ENCODE measurements around the gene MEAK7.

The MEAK7 gene

DNA sequence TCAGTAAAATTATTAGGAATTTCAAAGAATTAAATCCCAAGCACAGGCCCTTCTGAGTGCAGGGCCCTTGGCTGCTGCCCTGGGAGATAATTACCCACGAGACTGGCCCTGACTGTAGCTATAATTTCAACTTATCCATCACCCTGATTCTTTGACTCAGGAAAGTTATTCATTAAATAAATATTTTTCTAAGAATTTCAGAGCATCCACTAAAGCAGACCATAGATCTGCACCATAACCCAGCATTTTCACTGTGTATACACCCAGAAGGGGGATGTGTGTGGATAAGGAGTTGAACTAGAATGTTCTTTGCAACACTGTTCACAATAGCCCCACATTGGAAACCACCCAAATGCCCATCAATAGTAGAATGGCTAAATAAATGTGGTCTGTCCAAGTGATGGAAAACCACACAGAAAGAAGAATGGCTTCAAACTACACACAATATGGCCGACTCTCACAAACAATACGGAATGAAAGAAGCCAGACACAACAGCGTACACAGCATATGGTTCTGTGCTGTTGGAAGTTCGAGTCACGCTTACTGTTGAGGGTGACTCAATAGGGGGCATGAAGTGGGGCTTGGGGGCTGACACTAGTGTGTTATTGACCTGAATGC is 33.9 kb upstream of the MEAK7 start:
- TF ChIP-seq TAF1 (IDR thresholded peaks at IDR 0.05; ENCODE audit: borderline replicate concordance, insufficient read depth, low read length) (no peak), FOXP2 (optimal IDR thresholded peaks at IDR 0.05; ENCODE audit: borderline replicate concordance, extremely low read depth, extremely low read length, insufficient read depth) (no peak), SIN3A (IDR thresholded peaks at IDR 0.05; ENCODE audit: borderline replicate concordance, insufficient read depth, low read length) (no peak), POLR2AphosphoS5 (IDR thresholded peaks at IDR 0.05; ENCODE audit: low read depth, low read length) (no peak)
- TF ChIP-seq, protein P1, sequence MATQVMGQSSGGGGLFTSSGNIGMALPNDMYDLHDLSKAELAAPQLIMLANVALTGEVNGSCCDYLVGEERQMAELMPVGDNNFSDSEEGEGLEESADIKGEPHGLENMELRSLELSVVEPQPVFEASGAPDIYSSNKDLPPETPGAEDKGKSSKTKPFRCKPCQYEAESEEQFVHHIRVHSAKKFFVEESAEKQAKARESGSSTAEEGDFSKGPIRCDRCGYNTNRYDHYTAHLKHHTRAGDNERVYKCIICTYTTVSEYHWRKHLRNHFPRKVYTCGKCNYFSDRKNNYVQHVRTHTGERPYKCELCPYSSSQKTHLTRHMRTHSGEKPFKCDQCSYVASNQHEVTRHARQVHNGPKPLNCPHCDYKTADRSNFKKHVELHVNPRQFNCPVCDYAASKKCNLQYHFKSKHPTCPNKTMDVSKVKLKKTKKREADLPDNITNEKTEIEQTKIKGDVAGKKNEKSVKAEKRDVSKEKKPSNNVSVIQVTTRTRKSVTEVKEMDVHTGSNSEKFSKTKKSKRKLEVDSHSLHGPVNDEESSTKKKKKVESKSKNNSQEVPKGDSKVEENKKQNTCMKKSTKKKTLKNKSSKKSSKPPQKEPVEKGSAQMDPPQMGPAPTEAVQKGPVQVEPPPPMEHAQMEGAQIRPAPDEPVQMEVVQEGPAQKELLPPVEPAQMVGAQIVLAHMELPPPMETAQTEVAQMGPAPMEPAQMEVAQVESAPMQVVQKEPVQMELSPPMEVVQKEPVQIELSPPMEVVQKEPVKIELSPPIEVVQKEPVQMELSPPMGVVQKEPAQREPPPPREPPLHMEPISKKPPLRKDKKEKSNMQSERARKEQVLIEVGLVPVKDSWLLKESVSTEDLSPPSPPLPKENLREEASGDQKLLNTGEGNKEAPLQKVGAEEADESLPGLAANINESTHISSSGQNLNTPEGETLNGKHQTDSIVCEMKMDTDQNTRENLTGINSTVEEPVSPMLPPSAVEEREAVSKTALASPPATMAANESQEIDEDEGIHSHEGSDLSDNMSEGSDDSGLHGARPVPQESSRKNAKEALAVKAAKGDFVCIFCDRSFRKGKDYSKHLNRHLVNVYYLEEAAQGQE (IDR thresholded peaks at IDR 0.05; ENCODE audit: insufficient read depth in 1 of 2, low read depth in 2 of 2, low read length in 2 of 2), result no peak

DNA sequence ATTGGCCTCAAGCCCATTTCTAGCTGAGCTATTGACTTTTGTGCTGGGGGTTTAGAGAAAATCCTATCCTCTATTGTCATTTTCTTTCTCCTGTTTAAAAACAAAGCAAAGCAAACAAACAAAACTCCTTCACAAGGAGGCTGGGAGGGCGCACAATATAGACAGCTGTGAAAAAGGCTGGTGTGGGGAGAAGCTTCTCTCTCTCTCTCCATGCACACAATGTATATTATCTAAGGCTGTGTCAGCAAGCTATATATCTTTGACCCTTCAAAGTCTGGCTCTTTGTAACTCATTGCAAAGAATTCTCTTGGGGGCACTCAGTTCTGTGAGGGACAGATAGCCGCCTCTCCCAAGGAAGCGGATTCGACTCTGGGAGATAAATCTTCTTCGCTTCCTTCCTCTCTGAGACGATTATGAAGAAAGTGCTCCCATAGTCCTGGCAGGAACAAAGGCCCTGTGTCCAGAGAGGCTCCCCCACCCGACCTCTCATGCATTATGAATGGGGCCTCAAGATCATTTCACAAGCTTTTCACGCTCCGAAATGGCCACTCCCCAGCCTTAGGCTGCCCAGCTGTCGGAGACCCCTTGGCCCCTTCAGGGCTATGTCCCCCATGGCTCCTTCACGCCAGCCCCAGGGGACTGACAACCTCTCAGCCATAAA is 33.2 kb upstream of the MEAK7 start:
- TF ChIP-seq POLR2AphosphoS5 (IDR thresholded peaks at IDR 0.05; ENCODE audit: low read depth, low read length) (no peak), SIN3A (IDR thresholded peaks at IDR 0.05; ENCODE audit: borderline replicate concordance, insufficient read depth, low read length) (no peak), TAF1 (IDR thresholded peaks at IDR 0.05; ENCODE audit: borderline replicate concordance, insufficient read depth, low read length) (no peak), FOXP2 (optimal IDR thresholded peaks at IDR 0.05; ENCODE audit: borderline replicate concordance, extremely low read depth, extremely low read length, insufficient read depth) (no peak)
- TF ChIP-seq, protein P1 (IDR thresholded peaks at IDR 0.05; ENCODE audit: insufficient read depth in 1 of 2, low read depth in 2 of 2, low read length in 2 of 2), result no peak

DNA sequence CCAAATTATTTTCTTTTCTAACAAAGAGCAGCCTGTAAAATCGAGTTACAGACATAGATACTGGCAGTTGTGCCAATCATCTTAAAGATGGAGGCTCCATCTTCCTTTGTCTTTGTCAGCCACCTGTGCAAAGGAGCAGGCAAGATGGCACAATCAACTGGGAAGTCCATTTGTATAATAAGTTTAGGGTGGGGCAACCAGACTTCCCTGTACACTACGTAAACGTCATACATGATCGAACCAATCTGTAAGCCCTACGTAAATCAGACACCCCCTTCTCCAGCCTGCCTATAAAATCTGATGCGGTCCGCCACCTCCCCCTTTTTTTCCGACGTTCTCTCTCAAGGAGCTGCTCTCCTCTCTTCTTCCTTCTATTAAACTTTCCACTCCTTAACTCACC is 31.4 kb upstream of the MEAK7 start:
- TF ChIP-seq, protein P1 (IDR thresholded peaks at IDR 0.05; ENCODE audit: insufficient read depth in 1 of 2, low read depth in 2 of 2, low read length in 2 of 2), result no peak
- TF ChIP-seq TAF1 (IDR thresholded peaks at IDR 0.05; ENCODE audit: borderline replicate concordance, insufficient read depth, low read length), result no peak
- TF ChIP-seq SIN3A (IDR thresholded peaks at IDR 0.05; ENCODE audit: borderline replicate concordance, insufficient read depth, low read length), result no peak

DNA sequence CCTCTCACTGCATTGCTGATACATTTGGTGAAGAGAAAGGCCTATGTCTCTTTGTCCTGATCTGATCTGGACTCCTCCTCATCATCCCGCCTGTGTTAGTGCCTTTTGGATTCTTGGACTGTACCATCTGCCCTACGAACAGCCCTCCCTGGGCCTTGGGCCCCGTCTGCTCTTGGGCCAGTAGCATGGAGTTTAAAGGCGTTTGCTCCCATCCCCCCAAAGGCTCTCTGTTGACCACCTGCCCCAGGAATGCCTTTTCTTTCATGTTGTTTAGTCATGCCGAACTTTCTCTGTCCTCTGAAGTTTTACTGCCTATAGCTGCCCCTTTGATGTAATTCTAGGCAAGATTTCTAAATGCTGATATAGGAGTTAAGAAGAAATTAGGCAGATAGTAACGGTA is 30.9 kb upstream of the MEAK7 start:
- TF ChIP-seq, protein P1 (IDR thresholded peaks at IDR 0.05; ENCODE audit: insufficient read depth in 1 of 2, low read depth in 2 of 2, low read length in 2 of 2), result no peak
- TF ChIP-seq TAF1 (IDR thresholded peaks at IDR 0.05; ENCODE audit: borderline replicate concordance, insufficient read depth, low read length), result no peak
- no peak for TF ChIP-seq POLR2AphosphoS5 (IDR thresholded peaks at IDR 0.05; ENCODE audit: low read depth, low read length)
- TF ChIP-seq FOXP2 (optimal IDR thresholded peaks at IDR 0.05; ENCODE audit: borderline replicate concordance, extremely low read depth, extremely low read length, insufficient read depth), result no peak
- no peak for TF ChIP-seq SIN3A (IDR thresholded peaks at IDR 0.05; ENCODE audit: borderline replicate concordance, insufficient read depth, low read length)

Data from PFSK-1 (cell line).